HG03103 (cell line): ENCODE data around the gene ABL1.

Experiments
- ATAC-seq: cut with Tn5 transposase; IDR thresholded peaks from one replicate; pipeline ENCODE4 v1.9.1; 2021; ENCODE audit warnings: low read depth; ENCODE audit not compliant: unreplicated experiment

ABL1 gene

DNA sequence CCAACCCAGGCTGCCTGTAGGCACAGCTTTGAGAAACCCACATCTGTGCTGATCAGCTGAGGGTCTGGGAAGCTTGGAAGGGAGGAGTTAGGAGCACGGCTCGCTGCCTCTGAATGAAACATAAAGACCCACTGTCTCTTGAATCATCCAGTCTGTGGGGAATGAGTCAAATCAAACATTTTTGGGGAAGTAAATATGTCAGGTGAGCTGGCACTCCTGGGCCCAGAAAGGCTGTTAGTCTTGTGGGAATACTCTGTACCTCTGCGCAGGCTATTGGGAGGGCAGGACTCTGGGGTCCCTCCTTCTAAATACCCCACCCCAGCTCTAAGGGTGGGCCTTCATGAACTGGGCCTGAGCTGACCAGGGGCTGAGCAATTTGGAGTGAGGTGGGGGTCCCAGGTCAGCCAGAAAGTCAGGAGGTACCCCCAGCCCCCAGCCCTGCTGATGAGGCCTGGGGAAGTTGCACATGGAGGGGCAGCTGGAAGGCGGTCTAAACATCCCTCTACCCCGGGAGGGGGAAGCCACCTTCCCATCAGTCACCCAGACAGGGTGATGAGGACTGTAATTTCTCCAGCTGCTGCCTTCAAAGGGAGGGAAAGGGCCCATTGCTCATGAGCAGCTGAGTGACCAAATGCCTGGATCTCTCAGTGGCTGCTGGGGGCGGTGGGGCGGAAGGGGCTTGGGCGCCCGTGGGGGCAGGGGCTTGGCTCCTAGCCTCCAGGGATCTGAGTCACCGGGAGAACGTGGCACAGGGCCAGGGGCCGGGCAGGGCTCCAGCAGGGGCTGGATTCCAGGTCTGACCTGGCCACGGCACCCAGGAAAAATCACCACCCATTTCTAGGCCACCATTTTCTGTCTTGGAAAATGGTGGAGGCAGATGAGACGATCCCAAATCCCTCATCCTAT lies 93.2 kb downstream of the ABL1 start:
- peak; percentile 41 for ATAC-seq

DNA sequence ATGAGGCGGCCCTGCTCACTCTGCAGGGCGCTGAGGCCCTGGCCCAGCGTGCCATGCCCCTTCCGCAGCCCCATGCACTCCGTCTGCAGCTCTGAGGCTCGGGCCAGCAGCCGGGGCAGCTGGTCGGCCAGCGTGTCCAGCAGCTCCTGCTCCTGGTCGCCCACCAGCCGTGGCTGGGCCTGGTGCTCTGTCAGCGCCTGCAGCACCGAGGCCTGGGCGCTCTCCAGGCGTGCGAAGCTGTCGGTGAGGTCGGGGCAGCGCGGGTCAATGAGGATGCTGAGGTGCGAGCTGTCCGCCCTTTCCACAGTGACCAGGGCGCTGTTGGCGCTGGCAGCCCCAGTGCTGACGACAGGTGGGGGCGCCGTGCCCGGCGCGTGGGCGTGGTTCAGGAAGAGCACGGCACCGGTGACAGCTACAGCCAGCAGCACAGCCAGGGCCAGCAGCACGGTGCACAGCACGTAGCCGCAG lies 94.6 kb downstream of the ABL1 start:
- ATAC-seq = no peak

DNA sequence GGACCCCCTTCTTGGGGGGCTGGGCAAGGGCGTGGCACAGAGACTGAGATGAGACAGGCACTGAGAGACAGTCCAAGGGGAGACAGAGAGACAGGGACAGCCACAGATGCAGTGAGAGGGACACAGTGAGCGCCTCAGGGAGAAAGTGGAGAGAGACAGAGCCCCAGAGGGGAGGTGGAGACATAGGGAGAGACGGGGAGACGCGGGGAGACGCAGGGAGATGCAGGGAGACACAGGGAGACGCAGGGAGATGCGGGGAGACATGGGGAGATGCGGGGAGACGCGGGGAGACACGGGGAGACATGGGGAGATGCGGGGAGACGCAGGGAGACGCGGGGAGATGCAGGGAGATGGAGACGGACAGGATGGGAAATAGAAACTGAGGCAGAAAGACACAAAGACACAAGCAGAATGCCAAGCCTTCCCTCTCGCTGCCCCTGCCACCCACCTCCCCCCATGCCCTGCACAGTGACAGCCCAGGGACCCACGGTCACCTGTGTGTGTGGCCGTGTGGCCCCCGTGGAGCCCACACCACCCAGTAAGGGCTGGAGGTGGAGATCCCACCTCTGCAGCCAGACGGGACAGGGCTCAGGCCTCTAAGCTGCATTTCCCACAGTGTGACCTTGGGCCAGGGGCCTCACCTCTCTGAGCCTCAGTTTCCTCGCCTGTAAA lies 95.2 kb downstream of the ABL1 start:
- ATAC-seq = no peak

DNA sequence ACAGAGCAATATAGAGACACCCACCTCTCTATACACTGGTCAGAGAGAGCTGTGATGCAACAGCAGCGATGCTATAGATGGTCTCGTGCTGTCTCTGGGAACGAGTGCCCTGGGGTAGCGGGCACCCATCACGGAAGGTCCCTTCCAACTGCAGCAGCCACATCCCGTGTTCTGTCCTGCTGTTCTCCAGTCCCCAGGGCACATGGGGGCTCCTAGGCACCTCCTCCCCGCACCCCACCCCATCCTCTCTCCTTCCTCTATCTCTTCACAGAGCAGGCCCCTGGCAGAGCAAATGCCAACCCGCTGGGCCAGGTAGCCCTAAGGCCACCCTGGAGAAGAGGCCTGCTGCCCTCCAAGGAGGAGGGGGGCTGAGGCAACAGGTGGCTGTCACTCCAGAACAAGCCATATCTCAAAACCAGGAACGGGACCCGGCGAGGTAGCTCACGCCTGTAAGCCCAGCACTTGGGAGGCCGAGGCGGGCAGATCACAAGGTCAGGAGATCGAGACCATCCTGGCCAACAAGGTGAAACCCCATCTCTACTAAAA lies 95.8 kb downstream of the ABL1 start:
- no peak for ATAC-seq

DNA sequence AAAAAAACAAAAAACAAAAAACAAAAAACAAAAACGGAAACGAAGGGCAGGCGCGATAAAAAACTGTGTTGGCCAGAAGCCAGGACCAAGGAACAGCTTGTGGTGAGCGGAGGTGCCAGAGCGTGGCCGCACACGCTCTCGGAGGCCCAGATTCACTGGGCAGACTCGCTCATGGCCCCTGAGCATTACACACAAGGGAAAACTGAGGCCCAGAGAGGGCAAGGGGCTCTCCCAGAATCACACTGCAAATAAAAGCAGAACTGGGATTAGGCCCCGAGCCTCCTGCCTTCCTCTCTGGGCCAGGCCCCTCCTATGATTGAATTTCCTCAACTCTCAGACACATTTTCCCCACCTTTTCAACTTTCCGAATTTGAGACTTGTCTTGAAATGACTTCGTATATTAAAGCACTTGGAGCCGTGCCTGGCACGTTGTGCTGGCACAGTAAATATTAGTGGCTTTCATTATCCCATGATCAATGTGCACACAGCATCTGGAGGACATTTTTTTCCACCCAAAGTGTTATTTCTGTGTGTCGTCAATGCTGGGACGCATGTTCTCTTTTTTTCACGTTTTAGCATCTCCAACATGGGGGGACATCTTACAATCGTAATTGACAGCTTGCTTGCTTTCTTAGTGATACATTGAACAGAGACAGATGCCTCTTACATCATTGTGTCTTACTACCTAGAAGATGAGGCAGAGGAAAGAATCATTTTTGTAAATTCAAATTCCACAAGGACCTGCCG lies 96.6 kb downstream of the ABL1 start:
- ATAC-seq = peak; percentile 42

DNA sequence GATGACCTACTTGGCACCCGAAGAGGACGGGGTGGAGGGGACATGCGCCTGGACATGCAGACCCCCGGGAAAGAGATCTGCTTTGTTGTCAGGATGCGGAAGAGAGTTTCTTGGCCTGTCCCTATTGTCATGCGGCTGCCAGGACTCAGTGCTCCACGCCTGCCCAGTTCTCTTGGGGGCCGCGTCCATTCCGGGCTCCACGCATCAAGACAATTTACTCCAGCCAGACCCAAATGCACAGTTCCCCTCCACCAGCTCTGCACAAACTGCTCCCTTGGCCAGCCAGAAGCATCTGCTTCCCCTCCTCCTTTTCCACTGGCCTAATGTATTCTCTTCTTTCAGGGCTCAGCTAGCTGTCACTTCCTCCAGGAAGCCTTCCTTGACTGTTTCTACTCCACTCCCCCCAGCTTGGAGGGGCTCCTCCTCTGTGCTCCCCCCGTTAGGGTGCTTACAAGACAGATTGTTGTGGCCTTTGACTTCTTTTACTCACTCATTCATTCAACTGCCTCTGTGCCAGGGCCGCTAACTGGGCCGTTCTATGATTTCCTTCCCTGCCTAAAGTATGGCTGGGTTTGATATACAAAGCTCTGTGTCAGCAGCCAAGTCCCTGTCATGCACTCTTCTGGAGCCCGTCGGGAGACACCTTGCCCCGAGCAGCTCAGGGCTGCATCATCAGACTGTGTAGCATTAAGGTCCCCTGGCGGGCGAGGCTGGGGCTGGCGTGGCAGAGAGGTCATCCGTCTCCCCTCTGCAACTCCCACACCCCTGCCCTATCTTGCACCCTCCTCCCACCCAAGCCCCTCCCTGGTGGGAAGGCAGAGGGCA lies 97.4 kb downstream of the ABL1 start:
- no peak for ATAC-seq

DNA sequence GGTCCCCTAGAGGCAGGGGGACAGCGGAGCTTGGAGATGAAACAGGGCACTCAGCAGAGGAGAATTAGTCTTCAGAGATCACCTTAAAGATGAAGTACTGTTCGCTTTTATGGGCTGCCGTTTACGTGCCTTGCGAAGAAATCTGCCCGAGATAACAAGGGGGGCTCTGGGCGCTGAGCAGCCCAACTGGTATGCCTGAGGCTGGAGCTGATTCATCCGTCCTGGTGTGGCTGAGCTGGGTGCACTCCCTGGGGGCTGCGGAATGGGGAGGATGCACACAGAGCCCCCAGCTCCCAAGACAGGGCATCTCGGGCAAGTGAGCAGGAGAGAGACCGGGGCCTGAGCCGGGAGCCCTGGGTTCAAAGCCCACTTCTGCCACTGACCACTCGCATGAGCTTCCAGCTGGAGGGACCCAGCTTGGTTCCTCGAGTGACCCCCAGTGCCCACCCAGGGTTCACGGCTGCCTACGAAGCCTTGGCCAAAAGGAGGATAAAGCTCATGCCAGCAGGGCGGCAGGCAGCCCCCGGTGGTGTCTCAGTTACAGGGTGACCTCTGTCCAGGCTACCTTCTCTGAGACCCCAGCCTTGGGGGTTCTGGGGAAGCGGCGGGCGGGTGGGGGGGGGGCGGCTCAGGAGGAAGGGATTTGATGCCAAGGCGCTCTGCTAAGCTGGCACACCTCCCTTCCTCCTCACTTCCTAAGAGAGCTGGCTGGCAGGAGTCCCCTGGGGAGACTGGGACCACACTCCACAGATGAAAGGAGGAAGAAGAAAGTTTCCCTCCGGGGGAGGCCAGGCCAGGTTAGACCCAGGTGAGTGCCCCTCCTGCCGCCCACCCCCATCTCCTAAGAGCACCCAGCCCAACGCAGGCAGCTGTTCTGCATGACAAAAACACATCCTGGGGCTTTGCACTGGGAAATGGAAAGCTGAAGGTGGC lies 98.3 kb downstream of the ABL1 start:
- no peak for ATAC-seq

DNA sequence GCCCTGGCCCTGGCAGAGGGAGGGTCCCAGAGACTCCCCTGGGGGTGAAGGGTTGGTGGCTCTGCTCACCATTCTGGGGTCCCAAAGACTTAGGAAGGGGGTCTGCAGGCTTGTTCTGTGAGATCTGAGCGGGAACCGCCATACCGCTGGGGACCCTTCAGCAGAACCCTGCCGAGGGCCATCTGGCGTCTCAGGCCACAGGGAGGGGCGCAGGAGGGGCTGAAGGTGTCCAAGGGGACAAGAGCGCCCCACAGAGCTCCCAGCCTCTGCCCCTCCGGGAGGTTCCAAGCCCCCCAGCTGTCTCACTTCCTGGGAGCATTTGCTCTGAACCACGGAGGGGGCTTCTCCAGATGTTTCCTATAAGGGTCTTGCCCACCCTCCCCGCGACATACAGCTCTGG lies 99.2 kb downstream of the ABL1 start:
- no peak for ATAC-seq

DNA sequence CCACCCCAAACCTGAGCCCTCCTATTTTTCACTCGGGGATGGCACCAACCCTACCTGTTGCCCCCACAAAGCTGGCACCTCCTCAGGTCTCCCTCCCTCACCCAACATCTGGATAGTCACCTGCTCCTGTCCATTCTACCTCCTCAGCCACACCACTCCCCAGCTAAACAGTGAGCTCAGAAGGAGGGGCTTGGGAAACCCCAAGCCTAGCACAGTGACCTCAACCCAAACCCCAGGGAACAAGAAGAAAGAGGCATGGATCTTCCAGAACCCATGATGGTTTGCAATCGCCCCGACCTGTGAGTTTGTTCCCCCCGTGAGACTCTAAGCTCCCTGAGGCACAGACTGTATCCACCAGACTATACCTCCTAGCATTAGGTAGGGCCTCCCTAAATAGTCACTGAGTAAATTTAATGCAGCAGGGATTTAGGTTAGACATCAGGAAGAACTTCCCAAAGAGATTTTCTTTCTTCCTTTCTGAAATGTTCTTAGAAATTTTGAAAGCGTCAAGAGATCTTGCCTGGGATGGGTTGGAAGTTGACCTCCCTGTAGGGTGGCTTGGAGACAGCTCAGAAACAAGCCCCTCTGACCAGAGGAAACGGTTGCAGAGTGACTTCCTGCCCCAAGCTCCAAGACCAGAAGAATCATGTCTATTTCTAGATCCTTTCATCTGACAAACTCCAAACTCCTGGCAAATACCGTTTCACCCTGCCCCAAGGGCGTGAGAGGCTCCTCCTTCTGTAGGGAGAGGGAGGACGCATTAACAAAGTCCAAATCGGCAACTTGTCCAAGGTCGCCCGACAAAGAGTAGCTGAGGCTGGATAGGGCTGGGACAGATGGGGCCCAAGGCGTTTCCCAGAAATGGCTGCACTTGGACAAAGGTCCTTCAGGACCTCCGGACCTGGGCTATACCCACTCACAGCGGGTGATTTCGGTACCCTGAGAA lies 99.9 kb downstream of the ABL1 start:
- ATAC-seq = no peak

DNA sequence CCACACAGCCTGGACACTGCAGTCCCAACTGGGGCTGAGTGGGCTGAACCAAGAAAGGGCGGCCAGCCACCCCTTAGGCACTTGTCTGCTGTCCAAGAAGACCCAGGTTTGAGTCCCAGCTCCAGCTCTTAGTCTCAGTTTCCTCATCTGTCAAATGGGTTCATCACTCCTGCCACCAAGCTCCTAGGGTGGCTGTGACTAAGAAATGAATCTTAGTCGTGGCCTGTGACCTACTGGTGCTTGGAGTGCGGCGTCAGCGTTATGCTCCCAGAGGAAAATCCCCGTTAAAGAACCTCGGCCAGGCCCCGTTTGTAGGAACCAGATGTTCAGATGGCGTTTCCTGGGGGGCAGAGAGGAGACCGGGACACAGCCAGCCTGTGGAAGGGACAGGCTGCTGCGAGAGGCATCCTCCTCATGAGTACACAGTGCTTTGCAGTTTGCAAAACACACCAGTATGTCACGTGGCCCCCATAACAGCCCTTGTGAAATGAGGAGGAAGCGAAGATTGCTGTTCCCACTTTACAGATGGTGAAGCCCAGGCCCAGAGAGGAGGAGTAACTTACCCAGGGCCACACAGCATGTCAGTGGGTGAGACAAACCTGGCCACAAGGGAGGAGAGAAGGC lies 100.7 kb downstream of the ABL1 start:
- no peak for ATAC-seq

DNA sequence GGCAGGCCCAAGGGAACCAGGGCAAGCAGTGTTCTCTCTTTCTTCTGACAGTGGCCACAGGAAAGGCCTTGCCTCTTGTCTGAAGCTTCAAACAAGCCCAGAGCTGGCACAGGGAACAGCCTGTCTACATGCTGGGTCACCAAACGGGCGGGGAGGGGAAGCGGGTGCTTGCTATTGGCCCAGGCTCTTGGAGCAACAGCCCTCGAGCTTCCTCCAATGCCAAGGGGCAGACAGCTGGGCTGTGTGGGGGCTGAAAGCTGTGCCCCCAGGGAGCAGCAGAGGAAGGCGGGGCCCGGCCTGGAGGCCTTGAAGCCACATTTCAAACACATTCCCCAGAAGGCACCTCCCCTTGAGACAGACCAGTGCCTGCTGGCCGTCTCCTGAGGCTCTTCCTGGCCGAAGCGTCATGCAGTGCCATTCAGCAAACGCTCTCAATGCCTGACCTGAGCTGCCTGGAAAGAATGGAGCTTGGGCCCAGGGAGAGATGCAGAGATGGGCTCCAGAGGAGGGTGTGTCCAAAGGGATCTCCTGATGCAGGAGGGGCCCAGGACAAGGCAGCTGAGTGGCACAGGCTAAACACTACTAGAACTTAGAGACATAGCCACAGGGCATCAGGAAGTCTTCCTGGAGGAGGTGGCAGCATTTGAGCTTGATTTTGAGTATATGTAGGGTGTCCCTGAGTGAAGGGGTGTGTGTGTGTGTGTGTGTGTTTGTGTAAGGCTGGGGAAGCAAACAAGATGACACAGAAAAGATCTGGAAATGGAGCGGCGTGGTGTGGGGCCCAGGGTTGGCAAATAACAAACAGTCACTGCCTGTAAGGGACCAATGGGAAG lies 101.4 kb downstream of the ABL1 start:
- no peak for ATAC-seq
